Measurements from ENCODE around the gene HPD.
"Not testable (repeated sequence)": the region's sequence is repeated elsewhere in the genome, so short reads cannot be mapped to it uniquely, and the experiment has no call there.

HPD gene

DNA sequence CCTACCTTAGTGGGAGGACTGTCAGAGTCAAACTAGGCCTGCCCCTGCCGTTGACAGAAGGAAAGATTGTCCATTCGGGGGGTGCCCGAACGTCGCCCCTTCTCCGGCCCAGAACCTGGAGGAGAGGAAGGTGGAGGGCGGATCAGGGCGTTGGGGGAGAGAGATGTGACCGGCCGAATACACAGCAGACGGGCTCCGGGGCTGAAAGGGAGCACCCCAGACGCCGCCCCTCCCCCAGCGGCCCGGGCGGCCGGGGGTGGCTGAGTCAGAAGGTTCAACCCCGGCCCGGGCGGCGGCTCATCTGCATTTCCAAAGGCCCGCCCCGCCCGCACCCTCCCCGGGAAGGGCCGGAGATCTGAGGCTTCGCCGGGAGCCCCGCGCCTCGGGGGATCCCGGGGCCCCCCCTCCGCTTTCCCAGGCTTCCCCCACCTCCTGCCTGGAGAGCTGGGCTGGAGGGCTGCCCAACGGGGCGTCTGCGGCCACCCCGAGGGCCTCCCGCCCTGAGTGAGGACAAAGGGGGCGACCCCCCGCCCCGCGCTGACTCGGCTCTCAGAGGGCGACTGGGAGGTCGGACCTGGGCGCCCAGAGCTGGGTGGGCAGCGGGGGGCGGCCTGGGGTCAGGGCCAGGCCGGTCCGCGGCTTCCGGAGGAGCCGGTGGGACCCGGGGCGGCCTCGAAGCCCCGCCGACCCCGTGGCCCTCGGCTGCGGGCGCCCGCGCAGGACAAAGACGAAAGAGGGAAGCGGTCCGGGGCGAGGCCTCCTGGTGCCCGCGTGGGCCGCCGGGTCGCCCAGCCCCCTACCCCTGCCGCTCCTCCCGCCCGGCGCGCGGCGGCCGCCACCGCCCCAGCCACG, 58.6 kb downstream of the HPD start:
- DNase-seq (ENCODE audit: low read depth in 1 of 2, low spot score in 1 of 2): peak; percentile 61 to 74

GRCh38 chr12:121799156-121799841, 59.4 kb downstream of the HPD start:
- DNase-seq (ENCODE audit: low read depth in 1 of 2, low spot score in 1 of 2): no peak

GRCh38 chr12:121798787-121799155, 59.9 kb downstream of the HPD start:
- no peak for DNase-seq (ENCODE audit: low read depth in 1 of 2, low spot score in 1 of 2)

DNA sequence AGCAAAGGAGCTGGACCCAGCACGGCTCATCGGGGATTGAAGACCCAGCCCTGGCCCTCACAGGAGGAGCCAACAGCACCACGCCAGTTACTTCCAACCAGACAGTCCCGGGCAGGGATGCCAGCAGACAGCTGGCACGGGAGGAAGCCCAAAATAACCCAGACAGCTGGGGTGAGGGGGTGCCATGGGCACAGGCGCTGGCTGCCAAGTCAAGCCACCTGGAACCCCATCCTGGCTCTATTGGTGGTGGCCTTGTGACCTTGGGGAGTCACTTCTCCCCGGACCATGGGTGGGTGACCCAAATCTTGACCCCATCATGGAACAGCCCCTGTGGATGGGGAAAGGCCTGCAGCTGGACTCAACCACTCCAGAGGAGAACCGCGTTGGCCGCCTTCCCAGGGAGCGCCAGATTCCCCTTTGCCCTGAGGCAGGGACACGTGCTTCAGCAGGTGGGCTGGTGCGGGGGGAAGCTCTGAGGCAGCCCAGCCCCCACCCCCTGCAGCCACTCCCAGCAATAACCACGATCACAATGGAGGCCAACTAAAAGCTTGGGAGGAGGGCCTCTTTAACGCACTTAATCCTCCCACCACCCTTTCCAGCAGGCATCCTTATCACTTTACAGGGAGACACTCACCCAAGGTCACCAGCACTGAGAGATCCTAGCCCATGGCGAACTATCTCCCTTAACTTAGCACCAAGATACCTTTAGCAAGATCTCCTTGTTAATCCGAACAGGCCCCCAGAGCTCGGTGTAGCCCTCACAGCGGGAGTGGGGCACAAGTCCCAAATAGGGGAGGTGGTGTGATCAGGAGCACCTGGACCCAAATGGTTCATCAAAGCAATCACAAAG, 60.5 kb downstream of the HPD start:
- no peak for DNase-seq (ENCODE audit: low read depth in 1 of 2, low spot score in 1 of 2)

GRCh38 chr12:121796855-121797751, 61.6 kb downstream of the HPD start:
- no peak for DNase-seq (ENCODE audit: low read depth in 1 of 2, low spot score in 1 of 2)

DNA sequence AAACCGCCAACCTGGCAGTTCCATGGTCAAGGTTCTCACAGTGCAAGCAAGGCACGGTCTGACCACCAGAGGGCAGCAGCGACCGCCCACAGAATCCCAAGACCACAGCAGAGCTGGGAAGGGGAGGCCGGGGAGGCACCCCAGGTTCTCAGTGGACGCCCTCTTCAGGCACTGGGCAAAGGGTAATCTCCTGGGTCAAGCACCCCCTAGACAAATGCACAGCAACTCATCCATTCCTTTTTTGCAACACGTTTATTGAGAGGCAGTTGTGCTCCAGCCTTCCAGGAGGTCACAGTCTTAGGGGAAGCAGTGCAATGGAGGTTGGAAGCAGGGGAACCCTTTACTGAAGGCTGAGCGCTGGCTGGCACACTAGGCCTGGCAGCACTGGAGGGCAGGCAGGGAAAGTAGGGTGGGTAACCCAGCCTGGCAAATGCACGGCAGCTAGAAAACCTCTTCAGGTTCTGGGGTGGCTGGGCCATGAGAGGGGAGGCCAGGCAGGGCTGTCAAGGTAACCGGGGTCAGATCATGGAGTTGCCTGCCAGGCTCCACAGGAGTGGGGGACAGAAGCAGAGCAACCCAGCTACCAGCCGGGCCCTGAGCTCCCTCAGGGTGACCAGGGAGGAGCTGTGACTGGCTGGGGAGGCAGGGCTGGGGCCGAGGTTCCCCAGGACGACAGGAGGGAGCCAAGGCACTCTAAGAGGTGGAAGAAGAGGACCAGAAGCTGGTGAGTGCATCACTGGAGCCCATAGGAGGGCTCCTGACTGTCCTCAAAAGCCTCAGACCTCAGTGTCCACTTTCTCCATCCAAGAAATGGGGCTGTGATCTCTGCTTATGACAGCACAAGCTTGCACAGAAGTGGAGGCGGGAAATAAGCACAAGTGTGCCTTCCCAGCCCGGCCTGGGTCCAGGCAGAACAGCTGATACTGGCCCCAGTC, 63.4 kb downstream of the HPD start:
- DNase-seq (ENCODE audit: low read depth in 1 of 2, low spot score in 1 of 2): peak; percentile 76 to 79

- no peak for DNase-seq (ENCODE audit: low read depth in 1 of 2, low spot score in 1 of 2)
These were observed 64.1 kb downstream of the HPD start for GRCh38 chr12:121794534-121795033.

GRCh38 chr12:121793838-121794533, 64.7 kb downstream of the HPD start:
- DNase-seq (ENCODE audit: low read depth in 1 of 2, low spot score in 1 of 2): peak; percentile 92

DNA sequence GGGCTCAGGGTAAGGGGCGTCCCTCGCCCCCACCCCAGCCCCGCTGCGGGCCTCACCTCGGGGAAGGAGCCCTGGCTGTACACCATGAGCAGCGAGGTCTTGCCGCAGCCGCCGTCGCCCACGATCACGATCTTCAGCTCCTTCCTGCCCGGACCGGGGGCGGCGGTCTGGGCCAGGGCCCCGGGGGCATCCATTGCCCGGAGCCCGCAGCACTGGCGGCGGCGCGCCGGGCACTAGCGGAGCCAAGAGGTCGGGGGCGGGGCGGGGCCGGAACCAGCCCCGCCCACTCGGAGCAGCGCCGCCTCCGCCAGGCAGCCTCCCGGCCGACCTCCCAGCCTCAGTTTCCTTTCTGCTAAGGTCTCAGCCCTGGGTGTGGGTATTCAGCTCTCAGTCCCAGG, 65.2 kb downstream of the HPD start, which contains the start of gene RHOF:
TSS of gene RHOF (minus strand) at position 249 of the 398 bp plus-strand sequence. CDS start at position 194, 55 bp downstream.
- no peak for DNase-seq (ENCODE audit: low read depth in 1 of 2, low spot score in 1 of 2)

- DNase-seq (ENCODE audit: low read depth in 1 of 2, low spot score in 1 of 2): no peak
These were observed 65.8 kb downstream of the HPD start for GRCh38 chr12:121792607-121793439.

DNA sequence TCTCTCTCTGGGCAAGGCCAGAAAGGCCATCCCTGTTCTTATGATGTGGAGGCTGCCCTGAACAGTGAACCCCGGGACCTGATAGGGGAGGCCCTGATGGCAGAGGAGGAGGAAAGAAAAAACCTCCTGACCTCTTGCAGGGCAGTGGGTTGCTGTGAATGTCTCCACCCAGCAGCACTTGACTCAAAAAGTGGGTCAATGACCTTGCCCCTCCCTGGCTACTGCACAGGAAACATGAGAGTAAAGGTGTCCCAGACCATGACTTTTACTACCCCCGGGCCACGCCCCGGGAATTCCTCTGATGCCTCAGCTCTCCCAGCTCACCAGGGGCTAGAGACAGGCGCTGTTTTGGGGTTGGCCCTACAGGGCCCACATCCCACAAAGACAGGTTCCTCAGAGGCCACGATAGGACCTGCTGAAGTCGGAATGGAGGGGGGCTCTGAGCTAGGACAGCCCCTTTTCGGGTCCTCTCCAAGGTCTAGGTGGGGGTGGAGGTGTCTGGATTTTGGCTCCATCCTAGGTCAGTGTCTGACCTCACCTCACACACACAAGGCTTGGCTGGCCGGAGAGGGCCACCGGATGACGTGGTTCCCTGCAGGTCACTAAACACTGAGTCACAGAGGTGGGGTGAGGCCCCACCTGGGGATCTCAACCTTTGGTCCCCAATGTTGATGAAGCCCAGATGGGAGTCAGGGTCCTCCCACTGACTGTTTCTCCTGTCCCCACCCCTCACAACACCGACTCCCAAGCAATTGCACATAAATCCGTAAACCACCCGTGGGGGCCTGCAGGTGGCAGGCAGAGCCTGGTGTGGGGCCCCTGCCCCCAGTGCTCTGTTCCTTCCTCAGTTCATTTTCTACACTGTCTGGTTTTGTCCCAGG, 66.7 kb downstream of the HPD start:
- no peak for DNase-seq (ENCODE audit: low read depth in 1 of 2, low spot score in 1 of 2)

GRCh38 chr12:121790785-121791184, 67.9 kb downstream of the HPD start:
- not testable (repeated sequence) for DNase-seq (ENCODE audit: low read depth in 1 of 2, low spot score in 1 of 2)

- DNase-seq (ENCODE audit: low read depth in 1 of 2, low spot score in 1 of 2): peak; percentile 73 to 86
These were observed 68.6 kb downstream of the HPD start for GRCh38 chr12:121789800-121790728.
